ENCODE measurements around the gene RPL6. TPM values are rescaled to one million over a fixed set of nuclear protein-coding genes. Genes with fewer than 3 reads are reported as not detected.

Gene RPL6
- total and polyA plus RNA-seq, 10 of the 15 experiments (the other 5 are each of a cell fraction or from before 2014, with no cell fraction given), result 801 to 3,690 (median 2,265) TPM

DNA sequence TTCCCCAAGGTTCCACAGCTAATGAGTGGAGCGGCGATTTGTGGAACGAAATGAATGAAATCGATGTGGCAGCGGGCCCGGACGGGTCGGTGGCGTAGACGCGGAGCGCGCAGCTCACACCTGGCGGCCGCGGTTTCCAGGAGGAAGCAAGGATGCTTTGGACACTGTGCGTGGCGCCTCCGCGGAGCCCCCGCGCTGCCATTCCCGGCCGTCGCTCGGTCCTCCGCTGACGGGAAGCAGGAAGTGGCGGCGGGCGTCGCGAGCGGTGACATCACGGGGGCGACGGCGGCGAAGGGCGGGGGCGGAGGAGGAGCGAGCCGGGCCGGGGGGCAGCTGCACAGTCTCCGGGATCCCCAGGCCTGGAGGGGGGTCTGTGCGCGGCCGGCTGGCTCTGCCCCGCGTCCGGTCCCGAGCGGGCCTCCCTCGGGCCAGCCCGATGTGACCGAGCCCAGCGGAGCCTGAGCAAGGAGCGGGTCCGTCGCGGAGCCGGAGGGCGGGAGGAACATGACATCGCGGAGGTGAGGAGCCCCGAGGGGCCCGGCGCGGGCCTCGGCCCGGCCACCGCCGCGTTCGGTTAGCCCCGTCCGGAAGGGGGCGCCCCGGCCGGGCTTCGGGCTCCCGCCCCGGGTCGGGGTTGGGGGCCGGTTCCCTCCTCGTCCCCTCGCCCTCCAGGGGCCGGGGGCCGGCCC lies 9.3 kb upstream of the RPL6 start, which contains the start of gene PTPN11 (continued):
- TF ChIP-seq, protein P1, sequence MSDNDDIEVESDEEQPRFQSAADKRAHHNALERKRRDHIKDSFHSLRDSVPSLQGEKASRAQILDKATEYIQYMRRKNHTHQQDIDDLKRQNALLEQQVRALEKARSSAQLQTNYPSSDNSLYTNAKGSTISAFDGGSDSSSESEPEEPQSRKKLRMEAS (IDR thresholded peaks at IDR 0.05; ENCODE audit: low read depth, low read length), result no peak
- TF ChIP-seq, protein P2, sequence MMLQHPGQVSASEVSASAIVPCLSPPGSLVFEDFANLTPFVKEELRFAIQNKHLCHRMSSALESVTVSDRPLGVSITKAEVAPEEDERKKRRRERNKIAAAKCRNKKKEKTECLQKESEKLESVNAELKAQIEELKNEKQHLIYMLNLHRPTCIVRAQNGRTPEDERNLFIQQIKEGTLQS (IDR thresholded peaks at IDR 0.05; ENCODE audit: borderline replicate concordance, extremely low read depth, low read depth, low read length), result peak; percentile 93
- TF ChIP-seq BCL11A (IDR thresholded peaks at IDR 0.05; ENCODE audit: low read depth, low read length), result no peak
- TF ChIP-seq, protein P3, sequence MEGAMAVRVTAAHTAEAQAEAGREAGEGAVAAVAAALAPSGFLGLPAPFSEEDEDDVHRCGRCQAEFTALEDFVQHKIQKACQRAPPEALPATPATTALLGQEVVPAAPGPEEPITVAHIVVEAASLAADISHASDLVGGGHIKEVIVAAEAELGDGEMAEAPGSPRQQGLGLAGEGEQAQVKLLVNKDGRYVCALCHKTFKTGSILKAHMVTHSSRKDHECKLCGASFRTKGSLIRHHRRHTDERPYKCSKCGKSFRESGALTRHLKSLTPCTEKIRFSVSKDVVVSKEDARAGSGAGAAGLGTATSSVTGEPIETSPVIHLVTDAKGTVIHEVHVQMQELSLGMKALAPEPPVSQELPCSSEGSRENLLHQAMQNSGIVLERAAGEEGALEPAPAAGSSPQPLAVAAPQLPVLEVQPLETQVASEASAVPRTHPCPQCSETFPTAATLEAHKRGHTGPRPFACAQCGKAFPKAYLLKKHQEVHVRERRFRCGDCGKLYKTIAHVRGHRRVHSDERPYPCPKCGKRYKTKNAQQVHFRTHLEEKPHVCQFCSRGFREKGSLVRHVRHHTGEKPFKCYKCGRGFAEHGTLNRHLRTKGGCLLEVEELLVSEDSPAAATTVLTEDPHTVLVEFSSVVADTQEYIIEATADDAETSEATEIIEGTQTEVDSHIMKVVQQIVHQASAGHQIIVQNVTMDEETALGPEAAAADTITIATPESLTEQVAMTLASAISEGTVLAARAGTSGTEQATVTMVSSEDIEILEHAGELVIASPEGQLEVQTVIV (IDR thresholded peaks at IDR 0.05; ENCODE audit: borderline replicate concordance, partially characterized antibody), result peak; percentile 88
- TF ChIP-seq PAX8 (IDR thresholded peaks at IDR 0.05), result no peak
- TF ChIP-seq TBL1XR1 (IDR thresholded peaks at IDR 0.05; ENCODE audit: low read depth, low read length), result no peak; the same call in 1 of the 2 replicates
- TF ChIP-seq MTA3 (IDR thresholded peaks at IDR 0.05; ENCODE audit: borderline replicate concordance, low read length), result no peak
- no peak for TF ChIP-seq USF1 (IDR thresholded peaks at IDR 0.05; ENCODE audit: borderline replicate concordance, extremely low read length, insufficient read depth, low read depth, low read length)
- no peak for TF ChIP-seq ZNF274 (IDR thresholded peaks at IDR 0.05; ENCODE audit: insufficient read depth, insufficient read length)
- TF ChIP-seq HDAC6 (IDR thresholded peaks at IDR 0.05; ENCODE audit: unreplicated experiment), result no peak
- TF ChIP-seq CBX3 (IDR thresholded peaks at IDR 0.05; ENCODE audit: borderline replicate concordance, low read depth), result no peak
- TF ChIP-seq CBFB (IDR thresholded peaks at IDR 0.05; ENCODE audit: low read depth), result peak; percentile 83; the same call in 1 of the 2 replicates
- TF ChIP-seq, protein P4, sequence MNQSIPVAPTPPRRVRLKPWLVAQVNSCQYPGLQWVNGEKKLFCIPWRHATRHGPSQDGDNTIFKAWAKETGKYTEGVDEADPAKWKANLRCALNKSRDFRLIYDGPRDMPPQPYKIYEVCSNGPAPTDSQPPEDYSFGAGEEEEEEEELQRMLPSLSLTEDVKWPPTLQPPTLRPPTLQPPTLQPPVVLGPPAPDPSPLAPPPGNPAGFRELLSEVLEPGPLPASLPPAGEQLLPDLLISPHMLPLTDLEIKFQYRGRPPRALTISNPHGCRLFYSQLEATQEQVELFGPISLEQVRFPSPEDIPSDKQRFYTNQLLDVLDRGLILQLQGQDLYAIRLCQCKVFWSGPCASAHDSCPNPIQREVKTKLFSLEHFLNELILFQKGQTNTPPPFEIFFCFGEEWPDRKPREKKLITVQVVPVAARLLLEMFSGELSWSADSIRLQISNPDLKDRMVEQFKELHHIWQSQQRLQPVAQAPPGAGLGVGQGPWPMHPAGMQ (IDR thresholded peaks at IDR 0.05; ENCODE audit: borderline replicate concordance), result no peak
- TF ChIP-seq SUZ12 (IDR thresholded peaks at IDR 0.05; ENCODE audit: unreplicated experiment), result no peak
- TF ChIP-seq, protein P5, sequence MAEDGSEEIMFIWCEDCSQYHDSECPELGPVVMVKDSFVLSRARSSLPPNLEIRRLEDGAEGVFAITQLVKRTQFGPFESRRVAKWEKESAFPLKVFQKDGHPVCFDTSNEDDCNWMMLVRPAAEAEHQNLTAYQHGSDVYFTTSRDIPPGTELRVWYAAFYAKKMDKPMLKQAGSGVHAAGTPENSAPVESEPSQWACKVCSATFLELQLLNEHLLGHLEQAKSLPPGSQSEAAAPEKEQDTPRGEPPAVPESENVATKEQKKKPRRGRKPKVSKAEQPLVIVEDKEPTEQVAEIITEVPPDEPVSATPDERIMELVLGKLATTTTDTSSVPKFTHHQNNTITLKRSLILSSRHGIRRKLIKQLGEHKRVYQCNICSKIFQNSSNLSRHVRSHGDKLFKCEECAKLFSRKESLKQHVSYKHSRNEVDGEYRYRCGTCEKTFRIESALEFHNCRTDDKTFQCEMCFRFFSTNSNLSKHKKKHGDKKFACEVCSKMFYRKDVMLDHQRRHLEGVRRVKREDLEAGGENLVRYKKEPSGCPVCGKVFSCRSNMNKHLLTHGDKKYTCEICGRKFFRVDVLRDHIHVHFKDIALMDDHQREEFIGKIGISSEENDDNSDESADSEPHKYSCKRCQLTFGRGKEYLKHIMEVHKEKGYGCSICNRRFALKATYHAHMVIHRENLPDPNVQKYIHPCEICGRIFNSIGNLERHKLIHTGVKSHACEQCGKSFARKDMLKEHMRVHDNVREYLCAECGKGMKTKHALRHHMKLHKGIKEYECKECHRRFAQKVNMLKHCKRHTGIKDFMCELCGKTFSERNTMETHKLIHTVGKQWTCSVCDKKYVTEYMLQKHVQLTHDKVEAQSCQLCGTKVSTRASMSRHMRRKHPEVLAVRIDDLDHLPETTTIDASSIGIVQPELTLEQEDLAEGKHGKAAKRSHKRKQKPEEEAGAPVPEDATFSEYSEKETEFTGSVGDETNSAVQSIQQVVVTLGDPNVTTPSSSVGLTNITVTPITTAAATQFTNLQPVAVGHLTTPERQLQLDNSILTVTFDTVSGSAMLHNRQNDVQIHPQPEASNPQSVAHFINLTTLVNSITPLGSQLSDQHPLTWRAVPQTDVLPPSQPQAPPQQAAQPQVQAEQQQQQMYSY (CRISPR knock-in tag; IDR thresholded peaks at IDR 0.05), result no peak
- TF ChIP-seq ZBTB33 (IDR thresholded peaks at IDR 0.05), result no peak

All from GM12878 (cell line).